PFSK-1 (cell line): ENCODE measurements around the gene AGR2.

ENCODE experiments used
- POLR2AphosphoS5 ChIP-seq: IDR thresholded peaks from 2 replicates; pipeline ENCODE4 v1.6.1; 2012; ENCODE audit warnings: low read depth, mild to moderate bottlenecking, control low read depth, low read length, moderate library complexity
- SIN3A ChIP-seq: IDR thresholded peaks from 2 replicates; pipeline ENCODE4 v1.6.1; 2012; ENCODE audit warnings: mild to moderate bottlenecking, low read length, moderate library complexity, borderline replicate concordance; ENCODE audit not compliant: insufficient read depth
- TF ChIP-seq, protein P1 (sequence below), 2 experiments: IDR thresholded peaks; 2 replicates each; pipeline versions ENCODE4 v1.6.1 to v1.8.0; 2011 to 2012; ENCODE audit warnings: low read depth in 2 of 2, low read length in 2 of 2, control low read depth in 1 of 2, inconsistent platforms in 1 of 2, mild to moderate bottlenecking in 1 of 2, moderate library complexity in 1 of 2; ENCODE audit not compliant: insufficient read depth in 1 of 2

DNA sequence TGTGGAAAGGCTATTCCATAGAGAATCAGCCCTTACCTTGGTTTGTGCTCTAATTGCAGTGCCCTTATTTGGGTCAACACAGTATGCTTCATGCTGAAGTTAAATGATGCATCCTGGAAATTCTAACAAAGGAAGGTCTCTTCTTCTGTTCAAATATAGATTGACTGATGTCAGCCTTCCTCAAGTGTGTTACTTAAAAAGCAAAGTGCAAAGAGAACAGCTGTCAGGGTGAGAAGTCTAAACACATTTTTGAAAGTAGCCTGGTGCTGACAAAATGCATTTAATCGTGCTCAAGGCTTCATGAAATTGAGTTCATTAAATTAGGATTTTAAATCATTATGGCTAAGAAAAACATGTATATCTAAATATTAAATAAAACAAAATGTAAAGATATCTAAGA, 19.5 kb downstream of the AGR2 start:
- TF ChIP-seq SIN3A, result no peak
- no peak for TF ChIP-seq POLR2AphosphoS5
- TF ChIP-seq, protein P1, sequence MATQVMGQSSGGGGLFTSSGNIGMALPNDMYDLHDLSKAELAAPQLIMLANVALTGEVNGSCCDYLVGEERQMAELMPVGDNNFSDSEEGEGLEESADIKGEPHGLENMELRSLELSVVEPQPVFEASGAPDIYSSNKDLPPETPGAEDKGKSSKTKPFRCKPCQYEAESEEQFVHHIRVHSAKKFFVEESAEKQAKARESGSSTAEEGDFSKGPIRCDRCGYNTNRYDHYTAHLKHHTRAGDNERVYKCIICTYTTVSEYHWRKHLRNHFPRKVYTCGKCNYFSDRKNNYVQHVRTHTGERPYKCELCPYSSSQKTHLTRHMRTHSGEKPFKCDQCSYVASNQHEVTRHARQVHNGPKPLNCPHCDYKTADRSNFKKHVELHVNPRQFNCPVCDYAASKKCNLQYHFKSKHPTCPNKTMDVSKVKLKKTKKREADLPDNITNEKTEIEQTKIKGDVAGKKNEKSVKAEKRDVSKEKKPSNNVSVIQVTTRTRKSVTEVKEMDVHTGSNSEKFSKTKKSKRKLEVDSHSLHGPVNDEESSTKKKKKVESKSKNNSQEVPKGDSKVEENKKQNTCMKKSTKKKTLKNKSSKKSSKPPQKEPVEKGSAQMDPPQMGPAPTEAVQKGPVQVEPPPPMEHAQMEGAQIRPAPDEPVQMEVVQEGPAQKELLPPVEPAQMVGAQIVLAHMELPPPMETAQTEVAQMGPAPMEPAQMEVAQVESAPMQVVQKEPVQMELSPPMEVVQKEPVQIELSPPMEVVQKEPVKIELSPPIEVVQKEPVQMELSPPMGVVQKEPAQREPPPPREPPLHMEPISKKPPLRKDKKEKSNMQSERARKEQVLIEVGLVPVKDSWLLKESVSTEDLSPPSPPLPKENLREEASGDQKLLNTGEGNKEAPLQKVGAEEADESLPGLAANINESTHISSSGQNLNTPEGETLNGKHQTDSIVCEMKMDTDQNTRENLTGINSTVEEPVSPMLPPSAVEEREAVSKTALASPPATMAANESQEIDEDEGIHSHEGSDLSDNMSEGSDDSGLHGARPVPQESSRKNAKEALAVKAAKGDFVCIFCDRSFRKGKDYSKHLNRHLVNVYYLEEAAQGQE (IDR thresholded peaks at IDR 0.05; ENCODE audit: insufficient read depth in 1 of 2, low read depth in 2 of 2, low read length in 2 of 2), result no peak
